Karpas-422 (cell line): ENCODE results near the gene TBC1D19. TPM values are rescaled to one million over a fixed set of nuclear protein-coding genes. Genes with fewer than 3 reads are reported as not detected.
A peak's percentile ranks its signal among the peaks of the same experiment; 100 is the strongest.

Experiments
- DNase-seq: peaks from one replicate; pipeline ENCODE4 v3.0.0-alpha.2; 2015
- H2AFZ ChIP-seq: fragments of 200-600 bp; sonication (generic); 2 replicates; pipeline ENCODE4 v1.6.1; 2014; ENCODE audit warnings: antibody characterized with exemption, low read length, mixed read lengths
- H3K27ac ChIP-seq: fragments of 200-600 bp; sonication (generic); 2 replicates; pipeline ENCODE4 v1.5.1; 2014; ENCODE audit warnings: mild to moderate bottlenecking, low read length, moderate library complexity
- H3K27me3 ChIP-seq: fragments of 200-600 bp; sonication (generic); 2 replicates; pipeline ENCODE4 v1.6.1; 2014; ENCODE audit warnings: low read length, mixed read lengths
- H3K36me3 ChIP-seq: fragments of 200-600 bp; sonication (generic); 2 replicates; pipeline ENCODE4 v1.6.1; 2014; ENCODE audit warnings: low read length, mixed read lengths; ENCODE audit not compliant: insufficient read depth
- H3K4me1 ChIP-seq: fragments of 200-600 bp; sonication (generic); 2 replicates; pipeline ENCODE4 v1.6.1; 2014; ENCODE audit warnings: mild to moderate bottlenecking, low read length, mixed read lengths
- H3K4me2 ChIP-seq: fragments of 200-600 bp; sonication (generic); 2 replicates; pipeline ENCODE4 v1.6.1; 2014; ENCODE audit warnings: low read length, low read depth, mild to moderate bottlenecking; ENCODE audit not compliant: poor library complexity, severe bottlenecking
- H3K4me3 ChIP-seq: fragments of 200-600 bp; sonication (generic); 2 replicates; pipeline ENCODE4 v1.5.1; 2014; ENCODE audit warnings: mild to moderate bottlenecking, antibody characterized with exemption, low read length, mixed read lengths
- H3K79me2 ChIP-seq: fragments of 200-600 bp; sonication (generic); 2 replicates; pipeline ENCODE4 v1.6.1; 2014; ENCODE audit warnings: mild to moderate bottlenecking, low read length, mixed read lengths
- H3K9ac ChIP-seq: fragments of 200-600 bp; sonication (generic); 2 replicates; pipeline ENCODE4 v1.6.0; 2014; ENCODE audit warnings: low read length
- H3K9me2 ChIP-seq: fragments of 200-600 bp; sonication (generic), shearing (Covaris generic); replicated peaks from 2 replicates; pipeline ENCODE4 v1.6.0; 2014; ENCODE audit warnings: mild to moderate bottlenecking, low read length, moderate library complexity; ENCODE audit not compliant: insufficient read depth
- H3K9me3 ChIP-seq: fragments of 300-700, 200-600 bp; sonication (generic); 2 replicates; pipeline ENCODE4 v1.6.1; 2014; ENCODE audit warnings: low read length, mixed read lengths
- H4K20me1 ChIP-seq: fragments of 200-600 bp; sonication (generic); 2 replicates; pipeline ENCODE4 v1.6.1; 2014; ENCODE audit warnings: mild to moderate bottlenecking, antibody characterized with exemption, low read length, low read depth; ENCODE audit not compliant: insufficient read depth
- total RNA-seq: library from RNA; depleted of rRNA; stranded (reverse); fragments of >200 nt; shearing (Covaris generic); gene quantifications from 2 replicates; pipeline ENCODE4 v1.2.3, GENCODE V29; 2014; ENCODE audit warnings: low replicate concordance

The TBC1D19 gene
- total RNA-seq, 1 experiment from 2014 or later, result 14.1 TPM

DNA sequence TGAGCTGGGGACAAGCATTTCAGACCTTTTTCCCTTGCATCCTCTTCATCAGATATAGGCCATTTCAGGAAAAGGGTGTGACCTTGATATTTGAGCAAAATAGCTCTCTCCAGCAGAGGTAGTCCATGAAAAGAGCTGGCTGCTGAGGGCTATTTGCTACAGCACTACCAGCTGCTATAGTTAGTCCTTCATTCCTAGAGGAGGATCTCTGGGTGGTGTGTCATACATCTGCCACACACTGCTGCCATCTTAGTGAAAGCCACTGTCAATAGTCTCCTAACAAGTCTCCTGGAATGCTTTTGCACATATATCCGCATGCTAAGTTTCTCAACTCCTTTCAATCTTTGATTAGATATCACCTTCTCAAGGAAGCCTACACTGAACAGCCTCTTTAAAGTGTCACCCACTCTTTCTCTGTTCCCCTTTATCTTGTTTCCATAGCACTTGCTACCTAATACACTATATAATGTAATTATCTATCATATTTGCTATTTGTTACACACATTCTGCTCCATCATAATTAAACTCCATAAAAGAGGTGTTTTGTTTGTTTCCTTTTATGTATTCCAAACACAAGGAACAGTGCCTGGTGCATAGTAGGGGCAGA lies 131.9 kb downstream of the TBC1D19 start:
- Histone ChIP-seq H3K9me2 (no peaks in the 10 kb centered on the region), H3K4me3 (no peak overlapping the region), H3K9ac (no peak overlapping the region), H3K4me2 (no peak overlapping the region), H3K4me1 (no peaks in the 10 kb centered on the region), H3K9me3 (no peaks in the 10 kb centered on the region), H3K27me3 (no peaks in the 10 kb centered on the region), H2AFZ (no peak overlapping the region), H3K27ac (no peak overlapping the region), H3K36me3 (no peaks in the 10 kb centered on the region), H4K20me1 (no peaks in the 10 kb centered on the region), H3K79me2 (no peaks in the 10 kb centered on the region)
- no peak for DNase-seq

- Histone ChIP-seq H3K27ac (no peak overlapping the region), H3K79me2 (no peaks in the 10 kb centered on the region), H3K4me2 (no peak overlapping the region), H3K36me3 (no peaks in the 10 kb centered on the region), H3K4me3 (no peak overlapping the region), H3K9me3 (no peaks in the 10 kb centered on the region), H3K9ac (no peak overlapping the region), H3K9me2 (no peaks in the 10 kb centered on the region), H2AFZ (no peak overlapping the region), H4K20me1 (no peaks in the 10 kb centered on the region), H3K27me3 (no peaks in the 10 kb centered on the region), H3K4me1 (peaks cover 7% of the 10 kb centered on the region)
- no peak for DNase-seq
Observed at GRCh38 chr4:26717332-26717731, 133.4 kb downstream of the TBC1D19 start.

- Histone ChIP-seq H3K79me2 (no peaks in the 10 kb centered on the region), H3K9ac (no peak overlapping the region), H3K9me2 (no peaks in the 10 kb centered on the region), H3K4me2 (no peak overlapping the region), H3K36me3 (no peaks in the 10 kb centered on the region), H3K27ac (no peak overlapping the region), H3K9me3 (no peaks in the 10 kb centered on the region), H3K27me3 (no peaks in the 10 kb centered on the region), H3K4me3 (no peak overlapping the region), H2AFZ (no peak overlapping the region), H3K4me1 (peaks cover 16% of the 10 kb centered on the region), H4K20me1 (no peaks in the 10 kb centered on the region)
- DNase-seq, result peak; percentile 57
Observed at GRCh38 chr4:26719954-26720552, 136.2 kb downstream of the TBC1D19 start.

DNA sequence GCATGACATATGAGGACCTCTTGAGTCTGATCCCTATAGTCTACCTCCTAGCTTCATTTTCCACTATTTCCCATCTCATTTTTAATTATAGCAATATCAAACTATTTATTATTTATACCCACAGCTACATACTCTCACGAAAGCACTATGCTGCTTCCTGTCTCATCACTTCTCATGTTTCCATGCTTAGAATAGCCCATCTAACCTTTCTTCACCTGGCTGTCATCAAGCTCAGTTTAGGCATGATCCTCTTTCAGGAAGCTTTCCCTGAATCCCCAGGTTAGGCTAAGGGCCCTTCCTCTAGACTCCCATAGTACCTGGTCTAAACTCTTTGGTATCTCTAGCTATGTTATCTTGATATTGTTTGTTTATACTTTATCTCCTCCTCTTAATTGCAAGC lies 137.8 kb downstream of the TBC1D19 start:
- Histone ChIP-seq H3K27me3 (no peaks in the 10 kb centered on the region), H4K20me1 (no peaks in the 10 kb centered on the region), H3K4me1 (peaks cover 20% of the 10 kb centered on the region), H3K4me3 (no peak overlapping the region), H3K27ac (no peak overlapping the region), H3K9me2 (no peaks in the 10 kb centered on the region), H3K9ac (no peak overlapping the region), H3K79me2 (no peaks in the 10 kb centered on the region), H2AFZ (no peak overlapping the region), H3K36me3 (no peaks in the 10 kb centered on the region), H3K4me2 (no peak overlapping the region), H3K9me3 (no peaks in the 10 kb centered on the region)
- DNase-seq, result no peak

- DNase-seq, result no peak
- no peak overlapping the region for H3K4me3 ChIP-seq
Observed at GRCh38 chr4:26723216-26723615, 139.3 kb downstream of the TBC1D19 start.

DNA sequence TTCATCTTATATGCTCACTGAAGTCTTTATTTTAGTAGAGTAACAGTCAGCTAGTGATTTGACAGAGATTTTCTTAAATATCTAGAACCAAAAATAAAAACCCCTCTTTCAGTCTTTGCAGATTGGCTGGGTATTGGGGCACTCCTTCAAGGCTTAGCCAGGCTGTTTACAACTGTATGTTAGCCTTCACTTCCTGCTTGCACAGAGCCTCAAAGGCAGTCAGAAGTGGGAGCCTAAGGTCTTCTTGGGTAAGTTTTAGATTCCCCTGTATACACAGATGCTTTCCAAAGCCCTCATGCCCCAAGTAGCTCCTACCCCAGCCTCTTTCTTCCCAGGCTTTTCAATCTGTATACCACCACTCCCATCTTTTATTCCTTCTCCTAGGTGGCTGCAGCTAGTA lies 140.7 kb downstream of the TBC1D19 start:
- Histone ChIP-seq H3K4me1 (peaks cover 25% of the 10 kb centered on the region), H4K20me1 (no peaks in the 10 kb centered on the region), H3K9ac (no peak overlapping the region), H3K9me2 (no peaks in the 10 kb centered on the region), H3K4me3 (no peak overlapping the region), H3K79me2 (no peaks in the 10 kb centered on the region), H3K27me3 (no peaks in the 10 kb centered on the region), H3K4me2 (no peak overlapping the region), H3K9me3 (no peaks in the 10 kb centered on the region), H3K27ac (no peak overlapping the region), H3K36me3 (no peaks in the 10 kb centered on the region), H2AFZ (no peak overlapping the region)
- DNase-seq, result no peak

More at GRCh38 chr4:26723216-26723615, 139.3 kb downstream of the TBC1D19 start:
- Histone ChIP-seq H3K4me2 (no peak overlapping the region), H3K79me2 (no peaks in the 10 kb centered on the region), H3K4me1 (peaks cover 25% of the 10 kb centered on the region), H3K9me3 (no peaks in the 10 kb centered on the region), H3K36me3 (no peaks in the 10 kb centered on the region), H3K27me3 (no peaks in the 10 kb centered on the region), H3K9ac (no peak overlapping the region), H4K20me1 (no peaks in the 10 kb centered on the region), H2AFZ (no peak overlapping the region), H3K27ac (no peak overlapping the region), H3K9me2 (no peaks in the 10 kb centered on the region)

DNA sequence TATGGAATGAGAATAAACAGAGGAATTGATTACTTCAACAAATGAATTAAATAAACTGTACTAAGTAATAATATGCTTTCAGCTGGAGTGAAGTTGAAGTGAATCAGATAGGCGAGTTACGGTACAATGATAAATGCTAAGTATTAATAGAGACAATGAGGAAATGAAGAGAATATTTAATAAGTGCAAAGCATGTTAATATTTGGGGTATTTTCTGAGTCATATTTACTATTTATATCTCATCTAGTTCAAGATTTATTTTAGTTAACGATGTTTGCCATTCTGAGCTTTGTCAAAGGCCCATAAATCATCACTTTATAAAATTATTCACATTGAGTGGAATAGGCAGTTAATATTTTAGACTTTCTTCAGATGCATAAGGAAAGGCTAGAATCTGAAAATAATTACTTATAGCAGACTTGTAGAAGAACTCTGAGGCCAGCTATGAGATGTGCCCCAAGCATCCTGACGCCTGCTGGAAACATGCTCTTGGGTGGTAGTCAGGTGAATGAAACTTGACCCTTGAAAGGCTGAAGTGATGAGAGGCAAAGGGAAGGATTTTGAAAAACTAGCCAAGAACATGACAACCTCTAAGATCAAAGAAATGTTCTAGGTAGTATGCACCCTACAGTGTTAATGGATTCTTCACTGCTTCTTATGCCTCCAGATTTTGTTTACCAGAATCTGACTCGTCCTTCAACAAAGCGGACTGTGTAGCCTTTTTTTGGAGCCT lies 142.9 kb downstream of the TBC1D19 start:
- Histone ChIP-seq H3K4me1 (peaks cover 20% of the 10 kb centered on the region), H3K27me3 (no peaks in the 10 kb centered on the region), H2AFZ (no peak overlapping the region), H3K79me2 (no peaks in the 10 kb centered on the region), H4K20me1 (no peaks in the 10 kb centered on the region), H3K27ac (no peak overlapping the region), H3K9me3 (no peaks in the 10 kb centered on the region), H3K4me3 (no peak overlapping the region), H3K4me2 (no peak overlapping the region), H3K36me3 (no peaks in the 10 kb centered on the region), H3K9me2 (no peaks in the 10 kb centered on the region), H3K9ac (no peak overlapping the region)
- peak; percentile 46 for DNase-seq

- H3K36me3 ChIP-seq, result no peaks in the 10 kb centered on the region
- H3K27me3 ChIP-seq, result no peaks in the 10 kb centered on the region
- no peaks in the 10 kb centered on the region for H3K9me3 ChIP-seq
- no peak overlapping the region for H3K27ac ChIP-seq
- no peaks in the 10 kb centered on the region for H3K79me2 ChIP-seq
- peaks cover 17% of the 10 kb centered on the region for H3K4me1 ChIP-seq
- DNase-seq, result no peak
- H2AFZ ChIP-seq, result no peak overlapping the region
- no peak overlapping the region for H3K4me2 ChIP-seq
- H3K9me2 ChIP-seq, result no peaks in the 10 kb centered on the region
- H3K9ac ChIP-seq, result no peak overlapping the region
- H3K4me3 ChIP-seq, result no peak overlapping the region
- no peaks in the 10 kb centered on the region for H4K20me1 ChIP-seq
Observed at GRCh38 chr4:26727844-26728243, 144.0 kb downstream of the TBC1D19 start.
